NCI-H2029 treated with DMSO at 0.1 percent for 48 hours (cell line): ENCODE measurements around the gene ZNF57.
"Not testable (repeated sequence)": the region's sequence is repeated elsewhere in the genome, so short reads cannot be mapped to it uniquely, and the experiment has no call there.

Experiments used
- DNase-seq: peaks from one replicate; lab custom pipeline; 2025; lab: John Stamatoyannopoulos, UW

ZNF57 gene

GRCh38 chr19:2900296-2901252 is at the start of gene ZNF57:
TSS of gene ZNF57 (plus strand) at chr19:2900928. CDS start at chr19:2901046, 118 bp downstream.
- DNase-seq = peak; percentile 94

- no peak for DNase-seq
These were observed 48.1 kb upstream of the ZNF57 start for GRCh38 chr19:2852598-2852997.

GRCh38 chr19:2853015-2853606 is 47.6 kb upstream of the ZNF57 start:
- no peak for DNase-seq

GRCh38 chr19:2854849-2855248 is 45.9 kb upstream of the ZNF57 start:
- no peak for DNase-seq

GRCh38 chr19:2856457-2857050 is 44.2 kb upstream of the ZNF57 start:
- DNase-seq = no peak

GRCh38 chr19:2858864-2859263 is 41.9 kb upstream of the ZNF57 start:
- no peak for DNase-seq

- no peak for DNase-seq
These were observed 36.9 kb upstream of the ZNF57 start for GRCh38 chr19:2863816-2864215.

- no peak for DNase-seq
These were observed 35.2 kb upstream of the ZNF57 start for GRCh38 chr19:2865334-2866100.

GRCh38 chr19:2866495-2867024 is 34.2 kb upstream of the ZNF57 start:
- DNase-seq = no peak

GRCh38 chr19:2867025-2867991 is 33.4 kb upstream of the ZNF57 start, which contains the start of gene ZNF556:
TSS of gene ZNF556 (plus strand) at chr19:2867335. CDS start at chr19:2867422, 87 bp downstream.
- peak; percentile 98 for DNase-seq

- no peak for DNase-seq
These were observed 31.1 kb upstream of the ZNF57 start for GRCh38 chr19:2869618-2870017.

- DNase-seq = not testable (repeated sequence)
These were observed 28.6 kb upstream of the ZNF57 start for GRCh38 chr19:2872175-2872574.

GRCh38 chr19:2877398-2878331 is 23.1 kb upstream of the ZNF57 start:
- DNase-seq = no peak

- no peak for DNase-seq
These were observed 16.9 kb upstream of the ZNF57 start for GRCh38 chr19:2883686-2884439.

GRCh38 chr19:2885736-2886135 is 15.0 kb upstream of the ZNF57 start:
- no peak for DNase-seq

GRCh38 chr19:2887391-2887914 is 13.3 kb upstream of the ZNF57 start:
- DNase-seq = peak; percentile 87

GRCh38 chr19:2888731-2889224 is 11.9 kb upstream of the ZNF57 start:
- peak; percentile 72 for DNase-seq

GRCh38 chr19:2890531-2890930 is 10.2 kb upstream of the ZNF57 start:
- DNase-seq = not testable (repeated sequence)
